NCI-H1694 (cell line): Measurements from ENCODE around the gene YWHAG.
"Not testable (repeated sequence)": the region's sequence is repeated elsewhere in the genome, so short reads cannot be mapped to it uniquely, and the experiment has no call there.

Source experiments
- DNase-seq: peaks from one replicate; lab custom pipeline; 2025; lab: John Stamatoyannopoulos, UW

The YWHAG gene

GRCh38 chr7:76380623-76380966, 21.8 kb upstream of the YWHAG start:
- DNase-seq = no peak

GRCh38 chr7:76377186-76377918, 18.6 kb upstream of the YWHAG start:
- DNase-seq = no peak

GRCh38 chr7:76375251-76375650, 16.5 kb upstream of the YWHAG start:
- no peak for DNase-seq

- DNase-seq = no peak
These were observed 14.4 kb upstream of the YWHAG start for GRCh38 chr7:76372984-76373833.

GRCh38 chr7:76371396-76371795, 12.6 kb upstream of the YWHAG start:
- no peak for DNase-seq

- DNase-seq = no peak
These were observed 10.2 kb upstream of the YWHAG start for GRCh38 chr7:76369018-76369417.

GRCh38 chr7:76368190-76368589, 9.4 kb upstream of the YWHAG start:
- no peak for DNase-seq

GRCh38 chr7:76364198-76364584, 5.4 kb upstream of the YWHAG start:
- DNase-seq = no peak

- DNase-seq = not testable (repeated sequence)
These were observed 5.0 kb upstream of the YWHAG start for GRCh38 chr7:76363754-76364153.

- DNase-seq = no peak
These were observed 1.3 kb upstream of the YWHAG start for GRCh38 chr7:76359978-76360638.

GRCh38 chr7:76359111-76359977, 553 bp upstream of the YWHAG start:
- DNase-seq = peak; percentile 99

- DNase-seq = peak; percentile 41
These were observed 745 bp downstream of the YWHAG start for GRCh38 chr7:76358011-76358480.

- DNase-seq = peak; percentile 41
These were observed 1.2 kb downstream of the YWHAG start for GRCh38 chr7:76357475-76358010.

- DNase-seq = peak; percentile 56
These were observed 2.0 kb downstream of the YWHAG start for GRCh38 chr7:76356823-76357222.

GRCh38 chr7:76356115-76356514, 2.7 kb downstream of the YWHAG start:
- DNase-seq = no peak

GRCh38 chr7:76354981-76355730, 3.6 kb downstream of the YWHAG start:
- no peak for DNase-seq

GRCh38 chr7:76354516-76354915, 4.3 kb downstream of the YWHAG start:
- DNase-seq = no peak

GRCh38 chr7:76353744-76354143, 5.0 kb downstream of the YWHAG start:
- DNase-seq = no peak

- no peak for DNase-seq
These were observed 6.6 kb downstream of the YWHAG start for GRCh38 chr7:76352193-76352592.

- DNase-seq = no peak
These were observed 7.4 kb downstream of the YWHAG start for GRCh38 chr7:76351372-76351771.
